Endothelial cell of umbilical vein (primary cell): Measurements from ENCODE around the gene FAM120A. TPM values are rescaled to one million over a fixed set of nuclear protein-coding genes. Genes with fewer than 3 reads are reported as not detected.

Experiments
- BruUV-seq: library from RNA; stranded (reverse); fragments of 400-500 nt; replicated peaks from 2 replicates; lab custom pipeline; 2021; lab: Mats Ljungman, UMichigan
- CTCF ChIA-PET: fragments of 300-600, 350-600 bp; sonication (Branson Sonifier 250); formaldehyde crosslinking; loops from one replicate; lab custom pipeline; 2021; ENCODE audit warnings: antibody characterized with exemption, inconsistent platforms; lab: Charles Lee
- POLR2A ChIA-PET: fragments of 300-600, 350-600 bp; sonication (Branson Sonifier 250); formaldehyde crosslinking; loops from one replicate; lab custom pipeline; 2021; ENCODE audit warnings: antibody characterized with exemption, inconsistent platforms; lab: Charles Lee
- DNase-seq: peaks from one replicate; pipeline ENCODE4 v3.0.0-alpha.2; 2011; ENCODE audit warnings: low read depth, low spot score
- FAIRE-seq: peaks from 2 replicates; lab custom pipeline; 2011; peaks lifted over from hg19 to GRCh38; lab: Jason Lieb, UNC
- H2AFZ ChIP-seq: 2 replicates; pipeline ENCODE4 v1.6.0; 2012; ENCODE audit warnings: low read depth, low read length, control low read depth, inconsistent platforms
- H3K27ac ChIP-seq: 2 replicates; pipeline ENCODE4 v1.5.1; 2011; ENCODE audit warnings: low read depth, mild to moderate bottlenecking, control low read depth, low read length, moderate library complexity; ENCODE audit not compliant: insufficient read depth
- H3K27me3 ChIP-seq, 2 experiments: 2 replicates each; pipeline versions ENCODE4 v1.6.0 to v1.6.1; 2011; ENCODE audit warnings: low read length in 2 of 2, mixed read lengths in 1 of 2; ENCODE audit not compliant: control insufficient read depth in 2 of 2, insufficient read depth in 2 of 2
- H3K36me3 ChIP-seq, 2 experiments: 2 replicates in 1 of 2; 3 replicates in 1 of 2; pipeline ENCODE4 v1.5.1; 2011; ENCODE audit warnings: low read length in 2 of 2, mild to moderate bottlenecking in 1 of 2, moderate library complexity in 1 of 2; ENCODE audit not compliant: control insufficient read depth in 2 of 2, insufficient read depth in 2 of 2; ENCODE audit errors: extremely low read depth in 1 of 2
- H3K4me1 ChIP-seq: 3 replicates; pipeline ENCODE4 v1.5.1; 2011; ENCODE audit warnings: mild to moderate bottlenecking, low read length; ENCODE audit not compliant: control insufficient read depth, insufficient read depth; ENCODE audit errors: extremely low read depth
- H3K4me2 ChIP-seq: 2 replicates; pipeline ENCODE4 v1.6.1; 2011; ENCODE audit warnings: low read length, control low read depth, mixed read lengths; ENCODE audit not compliant: insufficient read depth
- H3K4me3 ChIP-seq, 3 experiments: fragments of 200-600 bp in 1 of 3; sonication (generic), shearing (Covaris generic) in 1 of 3; replicated peaks in 1 of 3; 2 replicates each; pipeline ENCODE4 v1.5.1; 2011 to 2016; ENCODE audit warnings: control low read depth in 3 of 3, low read length in 3 of 3, mild to moderate bottlenecking in 2 of 3, inconsistent platforms in 1 of 3, low read depth in 1 of 3, moderate library complexity in 1 of 3; ENCODE audit not compliant: insufficient read depth in 1 of 3
- H3K79me2 ChIP-seq: 2 replicates; pipeline ENCODE4 v1.6.0; 2012; ENCODE audit warnings: low read length, inconsistent platforms; ENCODE audit not compliant: control insufficient read depth, insufficient read depth
- H3K9ac ChIP-seq: replicated peaks from 2 replicates; pipeline ENCODE3; 2011; ENCODE audit warnings: low read length, control low read depth; ENCODE audit not compliant: insufficient read depth; ENCODE audit errors: extremely low read depth
- H3K9me1 ChIP-seq: replicated peaks from 3 replicates; pipeline ENCODE4 v1.6.0; 2011; ENCODE audit warnings: mild to moderate bottlenecking, low read length; ENCODE audit not compliant: control insufficient read depth, insufficient read depth; ENCODE audit errors: extremely low read depth
- H3K9me3 ChIP-seq: replicated peaks from 2 replicates; pipeline ENCODE4 v1.5.1; 2012; ENCODE audit warnings: low read length, inconsistent platforms; ENCODE audit not compliant: control insufficient read depth, insufficient read depth
- H4K20me1 ChIP-seq: replicated peaks from 2 replicates; pipeline ENCODE3; 2011; ENCODE audit warnings: mild to moderate bottlenecking, low read length; ENCODE audit not compliant: control insufficient read depth, insufficient read depth; ENCODE audit errors: extremely low read depth
- EZH2 ChIP-seq: IDR thresholded peaks from 2 replicates; pipeline ENCODE4 v1.6.1; 2012; ENCODE audit warnings: borderline replicate concordance, low read depth, mild to moderate bottlenecking, moderate library complexity, low read length, inconsistent platforms; ENCODE audit not compliant: severe bottlenecking
- FOS ChIP-seq: IDR thresholded peaks from 2 replicates; pipeline ENCODE4 v1.6.1; 2011; ENCODE audit warnings: mild to moderate bottlenecking, low read length, moderate library complexity, borderline replicate concordance; ENCODE audit not compliant: insufficient read depth
- GATA2 ChIP-seq: IDR thresholded peaks from 2 replicates; pipeline ENCODE4 v1.7.0; 2011; ENCODE audit warnings: low read depth, mild to moderate bottlenecking, moderate library complexity, mixed read lengths, low read length; ENCODE audit not compliant: insufficient read length, insufficient read depth
- JUN ChIP-seq: IDR thresholded peaks from 2 replicates; pipeline ENCODE4 v1.6.1; 2011; ENCODE audit warnings: borderline replicate concordance, low read depth; ENCODE audit not compliant: insufficient read length, insufficient read depth
- MAX ChIP-seq: IDR thresholded peaks from 2 replicates; pipeline ENCODE4 v1.6.1; 2011; ENCODE audit not compliant: insufficient read depth, insufficient read length
- MYC ChIP-seq: IDR thresholded peaks from one replicate; pipeline ENCODE4 v1.6.1; 2011; ENCODE audit warnings: mild to moderate bottlenecking, low read depth, low read length
- POLR2A ChIP-seq: IDR thresholded peaks from 2 replicates; pipeline ENCODE4 v1.6.1; 2012; ENCODE audit warnings: low read depth, mild to moderate bottlenecking, control low read depth, low read length
- POLR2AphosphoS5 ChIP-seq: IDR thresholded peaks from 2 replicates; pipeline ENCODE4 v1.6.1; 2012; ENCODE audit warnings: low read depth, mild to moderate bottlenecking, control low read depth, low read length, moderate library complexity; ENCODE audit not compliant: insufficient read depth
- dilution Hi-C: fragments of 300-500 bp; cut with MboI; formaldehyde crosslinking; loops from one replicate; pipeline ENCODE4 v1.15.0; 2019; ENCODE audit warnings: low sequenced_read_pairs; ENCODE audit not compliant: extremely low pct_ligation_motif_present
- intact Hi-C: fragments of 100-400 bp; cut with micrococcal nuclease; formaldehyde crosslinking; loops from one replicate; pipeline ENCODE4 v1.10.0; 2022
- polyA plus RNA-seq, 4 experiments: library from polyadenylated mRNA; depleted of rRNA in 3 of 4; stranded (reverse) in 3 of 4; unstranded in 1 of 4; fragments of >200 nt; gene quantifications; 2 replicates each; pipeline versions ENCODE4 v1.2.1 to v1.2.3, GENCODE V29; 2011 to 2012; ENCODE audit warnings: missing spikeins in 1 of 4
- total RNA-seq: library from RNA; stranded (reverse); gene quantifications from 2 replicates; pipeline ENCODE4 v1.2.3, GENCODE V29; 2021
- TF ChIP-seq, protein P1 (sequence below), 2 donors: IDR thresholded peaks; 1 replicate in 1 of 2; 2 replicates in 1 of 2; pipeline ENCODE4 v1.5.1; 2011; ENCODE audit warnings: low read length in 2 of 2, mild to moderate bottlenecking in 2 of 2, moderate library complexity in 2 of 2, control low read depth in 1 of 2, inconsistent platforms in 1 of 2, low read depth in 1 of 2; ENCODE audit not compliant: insufficient read depth in 1 of 2; ENCODE audit errors: extremely low read depth in 1 of 2

FAM120A gene
- total and polyA plus RNA-seq, 2 donors (not counting 3 experiments of a cell fraction or from before 2014, with no cell fraction given): 66.8 to 126 TPM

- H4K20me1 ChIP-seq: no peaks in the 10 kb centered on the region
- no peak overlapping the region for H3K4me2 ChIP-seq
- no peak overlapping the region for H3K9ac ChIP-seq
- FAIRE-seq (no peak), DNase-seq (no peak)
- ChIA-PET CTCF (interaction anchor here (1.2 kb wide), 1 partner anchor 32 kb away, joined by 7 read pairs; no protein-coding TSS in a partner anchor), POLR2A (no interaction called here)
- dilution Hi-C loops (no loop called here), intact Hi-C loops (no loop called here)
- no peaks in the 10 kb centered on the region for H3K9me1 ChIP-seq
- H3K36me3 ChIP-seq: peaks cover 5 to 15% of the 10 kb centered on the region in 2 experiments
- peaks cover 16% of the 10 kb centered on the region for H3K79me2 ChIP-seq
- TF ChIP-seq POLR2AphosphoS5 (no peak), MYC (no peak), FOS (no peak), EZH2 (no peak), JUN (no peak), GATA2 (no peak), MAX (no peak), POLR2A (no peak)
- TF ChIP-seq, protein P1, sequence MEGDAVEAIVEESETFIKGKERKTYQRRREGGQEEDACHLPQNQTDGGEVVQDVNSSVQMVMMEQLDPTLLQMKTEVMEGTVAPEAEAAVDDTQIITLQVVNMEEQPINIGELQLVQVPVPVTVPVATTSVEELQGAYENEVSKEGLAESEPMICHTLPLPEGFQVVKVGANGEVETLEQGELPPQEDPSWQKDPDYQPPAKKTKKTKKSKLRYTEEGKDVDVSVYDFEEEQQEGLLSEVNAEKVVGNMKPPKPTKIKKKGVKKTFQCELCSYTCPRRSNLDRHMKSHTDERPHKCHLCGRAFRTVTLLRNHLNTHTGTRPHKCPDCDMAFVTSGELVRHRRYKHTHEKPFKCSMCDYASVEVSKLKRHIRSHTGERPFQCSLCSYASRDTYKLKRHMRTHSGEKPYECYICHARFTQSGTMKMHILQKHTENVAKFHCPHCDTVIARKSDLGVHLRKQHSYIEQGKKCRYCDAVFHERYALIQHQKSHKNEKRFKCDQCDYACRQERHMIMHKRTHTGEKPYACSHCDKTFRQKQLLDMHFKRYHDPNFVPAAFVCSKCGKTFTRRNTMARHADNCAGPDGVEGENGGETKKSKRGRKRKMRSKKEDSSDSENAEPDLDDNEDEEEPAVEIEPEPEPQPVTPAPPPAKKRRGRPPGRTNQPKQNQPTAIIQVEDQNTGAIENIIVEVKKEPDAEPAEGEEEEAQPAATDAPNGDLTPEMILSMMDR (IDR thresholded peaks at IDR 0.05; ENCODE audit: extremely low read depth in 1 of 2, insufficient read depth in 1 of 2, low read depth in 1 of 2, low read length in 2 of 2): no peak
- no peaks in the 10 kb centered on the region for H3K27me3 ChIP-seq
- H3K9me3 ChIP-seq: no peaks in the 10 kb centered on the region
- H3K27ac ChIP-seq: no peak overlapping the region
- BruUV-seq: no TSS peak
- H3K4me3 ChIP-seq: no peak overlapping the region
- H2AFZ ChIP-seq: no peak overlapping the region
- H3K4me1 ChIP-seq: no peaks in the 10 kb centered on the region
Measured at GRCh38 chr9:93533863-93534262, 82.4 kb downstream of the FAM120A start.
